Panc1 (cell line): ENCODE data around the gene HTATSF1. TPM values are rescaled to one million over a fixed set of nuclear protein-coding genes. Genes with fewer than 3 reads are reported as not detected.

ENCODE experiments used
- ATAC-seq: fragments of 200-7000 bp; cut with Tn5 transposase; 2 replicates; pipeline ENCODE4 v1.9.1; 2020; ENCODE audit warnings: mild to moderate bottlenecking, moderate library complexity
- BruUV-seq: library from RNA; stranded (reverse); fragments of 400-500 nt; replicated peaks from 2 replicates; lab custom pipeline; 2021; lab: Mats Ljungman, UMichigan
- CTCF ChIA-PET: fragments of 300-600 bp; sonication (Branson Sonifier 250); formaldehyde crosslinking; loops from one replicate; lab custom pipeline; 2022; ENCODE audit warnings: antibody characterized with exemption; lab: Charles Lee
- POLR2A ChIA-PET: fragments of 300-600 bp; sonication (Branson Sonifier 250); formaldehyde crosslinking; loops from one replicate; lab custom pipeline; 2022; ENCODE audit warnings: antibody characterized with exemption; lab: Charles Lee
- DNase-seq: peaks from one replicate; pipeline ENCODE4 v3.0.0-alpha.2; 2010; ENCODE audit warnings: low read depth, low spot score
- H3K27ac ChIP-seq: 2 replicates; pipeline ENCODE4 v1.5.1; 2011; ENCODE audit warnings: mild to moderate bottlenecking, low read length, inconsistent platforms
- H3K27me3 ChIP-seq: fragments of 200-500 bp; sonication (Bioruptor generic); 2 replicates; pipeline ENCODE4 v1.6.0; 2014; ENCODE audit warnings: low read length, inconsistent platforms; ENCODE audit not compliant: control insufficient read depth, insufficient read depth
- H3K36me3 ChIP-seq: fragments of 200-500 bp; sonication (Bioruptor generic); 2 replicates; pipeline ENCODE4 v1.5.1; 2014; ENCODE audit warnings: inconsistent platforms, mild to moderate bottlenecking, low read length, moderate library complexity; ENCODE audit not compliant: control insufficient read depth, insufficient read depth
- H3K4me1 ChIP-seq: 2 replicates; pipeline ENCODE4 v1.5.1; 2011; ENCODE audit warnings: inconsistent platforms, mild to moderate bottlenecking, low read length, moderate library complexity; ENCODE audit not compliant: control insufficient read depth, insufficient read depth
- H3K4me3 ChIP-seq, 2 experiments: 2 replicates each; pipeline ENCODE4 v1.5.1; 2011 to 2012; ENCODE audit warnings: low read depth in 2 of 2, low read length in 2 of 2, mild to moderate bottlenecking in 2 of 2, inconsistent platforms in 1 of 2, moderate library complexity in 1 of 2
- H3K9me3 ChIP-seq: fragments of 200-500 bp; sonication (Bioruptor generic); 2 replicates; pipeline ENCODE4 v1.5.1; 2014; ENCODE audit warnings: low read depth, mild to moderate bottlenecking, inconsistent platforms, low read length, moderate library complexity; ENCODE audit not compliant: control insufficient read depth, insufficient read depth
- POLR2AphosphoS5 ChIP-seq: IDR thresholded peaks from 2 replicates; pipeline ENCODE4 v1.6.1; 2012; ENCODE audit warnings: mild to moderate bottlenecking, low read depth, low read length, moderate library complexity
- SIN3A ChIP-seq: IDR thresholded peaks from 2 replicates; pipeline ENCODE4 v1.6.1; 2012; ENCODE audit warnings: low read depth, mild to moderate bottlenecking, low read length, moderate library complexity, borderline replicate concordance; ENCODE audit not compliant: insufficient read depth
- TCF7L2 ChIP-seq: IDR thresholded peaks from 2 replicates; pipeline ENCODE4 v1.6.1; 2011; ENCODE audit warnings: mild to moderate bottlenecking, low read depth, low read length, inconsistent platforms
- in situ Hi-C: cut with HindIII; loops from 2 replicates; pipeline ENCODE4 v1.10.0; 2016; ENCODE audit warnings: low sequenced_read_pairs, low pct_unique_long_range_greater_than_20kb
- intact Hi-C: fragments of 100-400 bp; cut with micrococcal nuclease; formaldehyde crosslinking; loops from one replicate; pipeline ENCODE4 v1.10.0; 2022; ENCODE audit not compliant: unreplicated experiment
- total RNA-seq: library from RNA; stranded (reverse); gene quantifications from one replicate; pipeline ENCODE4 v1.2.1, GENCODE V29; 2021; ENCODE audit not compliant: unreplicated experiment
- TF ChIP-seq, protein P1 (sequence below), 2 experiments: IDR thresholded peaks; 2 replicates each; pipeline ENCODE4 v1.6.1; 2011 to 2012; ENCODE audit warnings: low read depth in 2 of 2, control low read depth in 1 of 2, low read length in 1 of 2, mild to moderate bottlenecking in 1 of 2, moderate library complexity in 1 of 2; ENCODE audit not compliant: insufficient read depth in 1 of 2
- TF ChIP-seq, protein P2 (sequence below): fragments of 450-650 bp; IDR thresholded peaks from 2 replicates; pipeline ENCODE4 v1.5.1; 2017; ENCODE audit warnings: mild to moderate bottlenecking

The HTATSF1 gene
- total RNA-seq, 1 experiment from 2014 or later, result 76.0 TPM

DNA sequence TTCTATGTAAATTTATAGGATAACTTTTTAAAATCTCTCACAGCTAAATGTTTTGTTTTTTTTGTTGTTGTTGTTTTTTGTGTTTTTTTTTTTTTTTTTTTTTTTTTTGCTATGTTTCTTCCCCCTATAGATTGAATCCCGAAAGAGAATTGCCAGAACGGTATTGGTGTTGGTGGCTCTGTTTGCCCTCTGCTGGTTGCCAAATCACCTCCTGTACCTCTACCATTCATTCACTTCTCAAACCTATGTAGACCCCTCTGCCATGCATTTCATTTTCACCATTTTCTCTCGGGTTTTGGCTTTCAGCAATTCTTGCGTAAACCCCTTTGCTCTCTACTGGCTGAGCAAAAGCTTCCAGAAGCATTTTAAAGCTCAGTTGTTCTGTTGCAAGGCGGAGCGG, 5.6 kb upstream of the HTATSF1 start:
- no peak for TF ChIP-seq POLR2AphosphoS5
- TF ChIP-seq SIN3A, result no peak
- TF ChIP-seq, protein P1, sequence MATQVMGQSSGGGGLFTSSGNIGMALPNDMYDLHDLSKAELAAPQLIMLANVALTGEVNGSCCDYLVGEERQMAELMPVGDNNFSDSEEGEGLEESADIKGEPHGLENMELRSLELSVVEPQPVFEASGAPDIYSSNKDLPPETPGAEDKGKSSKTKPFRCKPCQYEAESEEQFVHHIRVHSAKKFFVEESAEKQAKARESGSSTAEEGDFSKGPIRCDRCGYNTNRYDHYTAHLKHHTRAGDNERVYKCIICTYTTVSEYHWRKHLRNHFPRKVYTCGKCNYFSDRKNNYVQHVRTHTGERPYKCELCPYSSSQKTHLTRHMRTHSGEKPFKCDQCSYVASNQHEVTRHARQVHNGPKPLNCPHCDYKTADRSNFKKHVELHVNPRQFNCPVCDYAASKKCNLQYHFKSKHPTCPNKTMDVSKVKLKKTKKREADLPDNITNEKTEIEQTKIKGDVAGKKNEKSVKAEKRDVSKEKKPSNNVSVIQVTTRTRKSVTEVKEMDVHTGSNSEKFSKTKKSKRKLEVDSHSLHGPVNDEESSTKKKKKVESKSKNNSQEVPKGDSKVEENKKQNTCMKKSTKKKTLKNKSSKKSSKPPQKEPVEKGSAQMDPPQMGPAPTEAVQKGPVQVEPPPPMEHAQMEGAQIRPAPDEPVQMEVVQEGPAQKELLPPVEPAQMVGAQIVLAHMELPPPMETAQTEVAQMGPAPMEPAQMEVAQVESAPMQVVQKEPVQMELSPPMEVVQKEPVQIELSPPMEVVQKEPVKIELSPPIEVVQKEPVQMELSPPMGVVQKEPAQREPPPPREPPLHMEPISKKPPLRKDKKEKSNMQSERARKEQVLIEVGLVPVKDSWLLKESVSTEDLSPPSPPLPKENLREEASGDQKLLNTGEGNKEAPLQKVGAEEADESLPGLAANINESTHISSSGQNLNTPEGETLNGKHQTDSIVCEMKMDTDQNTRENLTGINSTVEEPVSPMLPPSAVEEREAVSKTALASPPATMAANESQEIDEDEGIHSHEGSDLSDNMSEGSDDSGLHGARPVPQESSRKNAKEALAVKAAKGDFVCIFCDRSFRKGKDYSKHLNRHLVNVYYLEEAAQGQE (IDR thresholded peaks at IDR 0.05; ENCODE audit: insufficient read depth in 1 of 2, low read depth in 2 of 2, low read length in 1 of 2), result no peak
- TF ChIP-seq, protein P2, sequence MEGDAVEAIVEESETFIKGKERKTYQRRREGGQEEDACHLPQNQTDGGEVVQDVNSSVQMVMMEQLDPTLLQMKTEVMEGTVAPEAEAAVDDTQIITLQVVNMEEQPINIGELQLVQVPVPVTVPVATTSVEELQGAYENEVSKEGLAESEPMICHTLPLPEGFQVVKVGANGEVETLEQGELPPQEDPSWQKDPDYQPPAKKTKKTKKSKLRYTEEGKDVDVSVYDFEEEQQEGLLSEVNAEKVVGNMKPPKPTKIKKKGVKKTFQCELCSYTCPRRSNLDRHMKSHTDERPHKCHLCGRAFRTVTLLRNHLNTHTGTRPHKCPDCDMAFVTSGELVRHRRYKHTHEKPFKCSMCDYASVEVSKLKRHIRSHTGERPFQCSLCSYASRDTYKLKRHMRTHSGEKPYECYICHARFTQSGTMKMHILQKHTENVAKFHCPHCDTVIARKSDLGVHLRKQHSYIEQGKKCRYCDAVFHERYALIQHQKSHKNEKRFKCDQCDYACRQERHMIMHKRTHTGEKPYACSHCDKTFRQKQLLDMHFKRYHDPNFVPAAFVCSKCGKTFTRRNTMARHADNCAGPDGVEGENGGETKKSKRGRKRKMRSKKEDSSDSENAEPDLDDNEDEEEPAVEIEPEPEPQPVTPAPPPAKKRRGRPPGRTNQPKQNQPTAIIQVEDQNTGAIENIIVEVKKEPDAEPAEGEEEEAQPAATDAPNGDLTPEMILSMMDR, result peak; percentile 30; the same call in 1 of the 2 replicates
- no peak for TF ChIP-seq TCF7L2
- in situ Hi-C loops, result no loop called here
- intact Hi-C loops, result no loop called here
- H3K36me3 ChIP-seq, result no peaks in the 10 kb centered on the region
- H3K27ac ChIP-seq, result no peak overlapping the region
- no peaks in the 10 kb centered on the region for H3K9me3 ChIP-seq
- ATAC-seq (no peak), DNase-seq (no peak)
- H3K4me1 ChIP-seq, result peaks cover 6% of the 10 kb centered on the region; the same call in 1 of the 2 replicates
- no peak overlapping the region for H3K4me3 ChIP-seq
- BruUV-seq, result no TSS peak
- POLR2A ChIA-PET, result interaction anchor here (0.6 kb wide), 1 partner anchor 66 kb away, joined by 8 read pairs; no protein-coding TSS in a partner anchor
- CTCF ChIA-PET, result interaction anchor here (0.5 to 0.7 kb wide), 4 partner anchors 23 to 235 kb away, joined by 4 to 14 read pairs (median 7); no protein-coding TSS in a partner anchor
- peaks cover 29% of the 10 kb centered on the region for H3K27me3 ChIP-seq

DNA sequence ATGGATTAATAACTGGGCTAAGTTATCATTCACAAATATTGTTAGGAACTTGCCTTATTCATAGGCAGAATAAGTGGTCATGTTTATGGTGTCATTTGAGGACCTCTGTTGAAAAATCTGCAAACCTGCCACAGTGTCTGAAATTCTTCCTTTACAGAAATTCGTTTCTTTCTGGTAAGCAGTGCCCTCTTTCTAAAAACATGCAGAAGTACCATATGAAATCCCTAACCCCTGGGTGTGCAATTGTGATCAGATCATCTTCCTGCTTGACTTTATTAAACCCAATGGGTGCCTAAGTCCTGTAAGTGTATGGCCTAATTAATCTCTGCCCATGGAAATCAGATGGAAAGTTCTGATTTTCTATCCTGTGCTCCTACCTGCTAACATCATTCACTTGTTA, 4.4 kb upstream of the HTATSF1 start:
- ChIA-PET POLR2A (no interaction called here), CTCF (no interaction called here)
- H3K27me3 ChIP-seq, result peaks cover 28% of the 10 kb centered on the region
- intact Hi-C loops (no loop called here), in situ Hi-C loops (no loop called here)
- H3K4me1 ChIP-seq, result peaks cover 6% of the 10 kb centered on the region; the same call in 1 of the 2 replicates
- no TSS peak for BruUV-seq
- ATAC-seq (no peak), DNase-seq (no peak)
- TF ChIP-seq TCF7L2, result no peak
- no peak for TF ChIP-seq SIN3A
- no peak for TF ChIP-seq POLR2AphosphoS5
- TF ChIP-seq, protein P1 (IDR thresholded peaks at IDR 0.05; ENCODE audit: insufficient read depth in 1 of 2, low read depth in 2 of 2, low read length in 1 of 2), result no peak
- TF ChIP-seq, protein P2, result no peak
- H3K9me3 ChIP-seq, result no peaks in the 10 kb centered on the region
- H3K27ac ChIP-seq, result no peak overlapping the region
- H3K4me3 ChIP-seq, result no peak overlapping the region
- H3K36me3 ChIP-seq, result no peaks in the 10 kb centered on the region; the same call in 1 of the 2 replicates
